Upper lobe of left lung (tissue), 6 donors: ENCODE data around the gene KCNH1. TPM values are rescaled to one million over a fixed set of nuclear protein-coding genes. Genes with fewer than 3 reads are reported as not detected.

Experiments
- ATAC-seq, 2 donors: fragments of 200-7000 bp; cut with Tn5 transposase; one replicate each; pipeline ENCODE4 v1.9.1; 2022; ENCODE audit warnings: mild to moderate bottlenecking in 2 of 2, moderate library complexity in 2 of 2; ENCODE audit not compliant: low FRiP score in 2 of 2
- DNase-seq, 2 donors: peaks; one replicate each; pipeline ENCODE4 v3.0.0-alpha.2; 2019 to 2020
- H3K27ac ChIP-seq, 4 donors: fragments of 200-600 bp; sonication (generic); one replicate each; pipeline ENCODE4 v1.5.1; 2016 to 2019
- H3K27me3 ChIP-seq, 4 donors: fragments of 200-600 bp; sonication (generic); one replicate each; pipeline ENCODE4 v1.5.1; 2017 to 2019
- H3K36me3 ChIP-seq, 4 donors: fragments of 200-600 bp; sonication (generic); one replicate each; pipeline ENCODE4 v1.5.1; 2016 to 2019
- H3K4me1 ChIP-seq, 4 donors: fragments of 200-600 bp; sonication (generic); one replicate each; pipeline ENCODE4 v1.5.1; 2018 to 2019
- H3K4me3 ChIP-seq, 4 donors: fragments of 200-600 bp; sonication (generic); one replicate each; pipeline ENCODE4 v1.5.1; 2017 to 2019; ENCODE audit warnings: mild to moderate bottlenecking in 2 of 4, moderate library complexity in 1 of 4
- H3K9me3 ChIP-seq, 4 donors: fragments of 200-600 bp; sonication (generic); one replicate each; pipeline ENCODE4 v1.5.1; 2018 to 2019
- CTCF ChIP-seq, 6 experiments: fragments of 450-650 bp in 4 of 6; fragments of 200-600 bp in 2 of 6; sonication (generic) in 2 of 6; IDR thresholded peaks; one replicate each; pipeline ENCODE4 v1.5.1; 2016 to 2019; ENCODE audit warnings: antibody characterized with exemption in 6 of 6
- EP300 ChIP-seq, 4 donors: sonication (generic); formaldehyde crosslinking; IDR thresholded peaks; one replicate each; pipeline ENCODE4 v1.5.1; 2017; ENCODE audit warnings: antibody characterized with exemption in 4 of 4, control low read depth in 2 of 4
- POLR2A ChIP-seq, 4 donors: fragments of 450-650 bp; IDR thresholded peaks; one replicate each; pipeline ENCODE4 v1.5.1; 2016 to 2017; ENCODE audit warnings: antibody characterized with exemption in 4 of 4, mild to moderate bottlenecking in 2 of 4
- POLR2AphosphoS5 ChIP-seq, 2 donors: sonication (generic); formaldehyde crosslinking; IDR thresholded peaks; one replicate each; pipeline ENCODE4 v1.5.1; 2017; ENCODE audit warnings: antibody characterized with exemption in 2 of 2
- WGBS, 2 donors: methylation state at CpG; one replicate each; pipeline ENCODE4 v1.1.5; 2017 to 2018; 5-methylcytosine and 5-hydroxymethylcytosine counted together
- total RNA-seq, 6 donors: library from RNA; depleted of rRNA in 4 of 6; stranded (reverse); fragments of >200 nt in 4 of 6; gene quantifications; one replicate each; pipeline versions ENCODE4 v1.1.0 to v1.2.1, GENCODE V29; 2016 to 2021
- donor health status: DM: no; HTN: no; CAD: no; lungs with moderate emphysema.
- donor health status: DM: no; HTN: yes; CAD: no; lungs with severe emphysema.

The KCNH1 gene
- total RNA-seq, 6 donors from 2014 or later, result 0.09 TPM; not detected in 5

DNA sequence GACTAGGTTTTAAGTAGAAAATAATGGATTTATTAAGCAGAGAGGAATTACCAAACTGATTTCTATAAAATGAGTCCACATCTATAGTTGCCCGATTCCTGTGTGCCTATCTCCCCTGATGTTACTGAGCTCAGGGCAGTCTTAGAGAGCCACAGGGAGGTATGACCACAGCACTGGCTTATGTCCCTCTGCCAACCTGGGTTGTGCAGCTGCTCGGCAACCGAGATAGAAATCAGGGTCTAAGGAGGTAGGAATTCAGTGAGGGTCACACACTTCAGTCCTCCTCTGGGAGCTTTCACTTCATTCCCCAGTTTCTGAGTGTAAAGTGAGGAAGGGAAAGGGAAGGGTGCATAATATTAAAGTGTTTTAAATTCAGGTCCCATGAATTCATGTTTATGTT lies 386.8 kb downstream of the KCNH1 start:
- DNase-seq, result no peak
- ATAC-seq, result no peak
- TF ChIP-seq CTCF (IDR thresholded peaks at IDR 0.05) (no peak), EP300 (IDR thresholded peaks at IDR 0.05) (no peak), POLR2A (IDR thresholded peaks at IDR 0.05) (no peak), POLR2AphosphoS5 (IDR thresholded peaks at IDR 0.05) (no peak)
- Histone ChIP-seq H3K4me3 (no peak overlapping the region), H3K27ac (no peak overlapping the region), H3K27me3 (no peaks in the 10 kb centered on the region), H3K36me3 (no peaks in the 10 kb centered on the region), H3K9me3 (no peaks in the 10 kb centered on the region), H3K4me1 (no peaks in the 10 kb centered on the region)
- WGBS, 2 donors, result 73 to 87% methylated on average over 3 of the region's 3 CpGs

- DNase-seq (no peak), ATAC-seq (no peak)
- Histone ChIP-seq H3K27ac (no peak overlapping the region), H3K36me3 (no peaks in the 10 kb centered on the region), H3K9me3 (no peaks in the 10 kb centered on the region), H3K4me3 (no peak overlapping the region), H3K27me3 (no peaks in the 10 kb centered on the region), H3K4me1 (no peaks in the 10 kb centered on the region)
- 59 to 77% methylated on average over 3 of the region's 3 CpGs for WGBS, 2 donors
- TF ChIP-seq EP300 (IDR thresholded peaks at IDR 0.05) (no peak), POLR2A (IDR thresholded peaks at IDR 0.05) (no peak), CTCF (IDR thresholded peaks at IDR 0.05) (no peak)
Measured at GRCh38 chr1:210746024-210746731, 387.8 kb downstream of the KCNH1 start.

DNA sequence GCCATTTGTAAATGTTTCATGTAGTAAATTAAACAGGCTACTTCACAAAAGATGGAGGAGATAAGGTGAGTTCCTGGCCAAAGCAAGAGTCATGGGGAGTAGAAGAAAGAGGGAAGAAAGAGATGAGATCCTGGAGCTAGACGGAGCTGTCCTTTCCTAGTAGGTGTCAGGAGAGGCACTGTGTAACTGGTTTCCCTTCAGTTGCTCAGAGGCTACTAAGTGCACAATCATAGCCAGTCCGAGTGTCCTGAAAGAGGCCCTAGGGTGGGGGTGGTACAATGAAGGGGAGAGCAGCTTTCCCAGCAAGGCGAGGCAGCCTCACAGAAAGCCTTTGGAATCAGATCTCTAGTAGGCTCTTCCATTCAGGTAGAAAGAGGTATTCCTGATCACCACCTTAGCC lies 390.9 kb downstream of the KCNH1 start:
- TF ChIP-seq POLR2A (IDR thresholded peaks at IDR 0.05), result no peak
- TF ChIP-seq CTCF (IDR thresholded peaks at IDR 0.05), result no peak
- TF ChIP-seq EP300 (IDR thresholded peaks at IDR 0.05), result no peak
- no peak for TF ChIP-seq POLR2AphosphoS5 (IDR thresholded peaks at IDR 0.05)
- WGBS, 2 donors, result 71 to 74% methylated on average over 3 of the region's 3 CpGs
- Histone ChIP-seq H3K4me3 (no peak overlapping the region), H3K27ac (no peak overlapping the region), H3K27me3 (no peaks in the 10 kb centered on the region), H3K9me3 (no peaks in the 10 kb centered on the region), H3K36me3 (no peaks in the 10 kb centered on the region), H3K4me1 (no peaks in the 10 kb centered on the region)
- DNase-seq (no peak), ATAC-seq (no peak)

GRCh38 chr1:210741564-210741963 lies 392.4 kb downstream of the KCNH1 start:
- no peak for DNase-seq
- H3K36me3 ChIP-seq, result no peaks in the 10 kb centered on the region
- no peak overlapping the region for H3K4me3 ChIP-seq
- WGBS, 2 donors, result 83 to 91% methylated on average over 4 to 5 of the region's 5 CpGs
- H3K9me3 ChIP-seq, result no peaks in the 10 kb centered on the region
- H3K4me1 ChIP-seq, result no peaks in the 10 kb centered on the region
- no peak for ATAC-seq
- H3K27ac ChIP-seq, result no peak overlapping the region
- H3K27me3 ChIP-seq, result no peaks in the 10 kb centered on the region
- TF ChIP-seq EP300 (IDR thresholded peaks at IDR 0.05) (no peak), POLR2A (IDR thresholded peaks at IDR 0.05) (no peak), CTCF (IDR thresholded peaks at IDR 0.05) (no peak), POLR2AphosphoS5 (IDR thresholded peaks at IDR 0.05) (no peak)

DNA sequence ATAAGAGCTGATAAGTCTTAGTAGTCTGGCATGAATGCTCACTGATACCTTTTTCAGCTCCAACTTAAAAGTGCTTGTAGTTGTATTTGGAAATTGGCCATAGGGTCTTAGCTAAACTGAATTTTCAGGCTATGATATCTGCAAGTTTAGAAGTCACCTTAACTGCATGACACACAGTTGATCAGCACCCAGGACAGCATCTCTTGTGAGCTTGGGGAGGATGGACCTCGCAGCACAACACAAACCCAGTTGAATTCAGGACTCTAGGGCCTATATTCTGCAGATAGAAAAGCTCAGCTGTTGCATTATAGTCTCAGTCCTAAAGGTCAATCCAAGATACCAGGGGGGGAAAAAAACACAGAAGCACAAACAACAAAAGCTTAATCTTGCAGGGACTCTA lies 394.3 kb downstream of the KCNH1 start:
- WGBS, 2 donors, result 33 to 60% methylated on average over 1 of the region's 1 CpG
- H3K27me3 ChIP-seq, result no peaks in the 10 kb centered on the region
- no peak for TF ChIP-seq CTCF (IDR thresholded peaks at IDR 0.05)
- TF ChIP-seq POLR2AphosphoS5 (IDR thresholded peaks at IDR 0.05), result no peak
- no peak for TF ChIP-seq EP300 (IDR thresholded peaks at IDR 0.05)
- no peak for TF ChIP-seq POLR2A (IDR thresholded peaks at IDR 0.05)
- H3K27ac ChIP-seq, result no peak overlapping the region
- no peak for DNase-seq
- no peak overlapping the region for H3K4me3 ChIP-seq
- H3K9me3 ChIP-seq, result no peaks in the 10 kb centered on the region
- H3K36me3 ChIP-seq, result no peaks in the 10 kb centered on the region
- no peaks in the 10 kb centered on the region for H3K4me1 ChIP-seq
- ATAC-seq, result no peak
